GM21717 (cell line): Measurements from ENCODE around the gene TM9SF4.
"Not testable (repeated sequence)": the region's sequence is repeated elsewhere in the genome, so short reads cannot be mapped to it uniquely, and the experiment has no call there.

ENCODE experiments used
- ATAC-seq: cut with Tn5 transposase; IDR thresholded peaks from one replicate; pipeline ENCODE4 v1.9.1; 2021; ENCODE audit warnings: mild to moderate bottlenecking, moderate library complexity; ENCODE audit not compliant: unreplicated experiment

Gene TM9SF4

GRCh38 chr20:32188376-32189122, 79.0 kb downstream of the TM9SF4 start:
- no peak for ATAC-seq

GRCh38 chr20:32189123-32189410, 79.6 kb downstream of the TM9SF4 start:
- ATAC-seq: no peak

- ATAC-seq: no peak
These were observed 80.4 kb downstream of the TM9SF4 start for GRCh38 chr20:32189691-32190615.

DNA sequence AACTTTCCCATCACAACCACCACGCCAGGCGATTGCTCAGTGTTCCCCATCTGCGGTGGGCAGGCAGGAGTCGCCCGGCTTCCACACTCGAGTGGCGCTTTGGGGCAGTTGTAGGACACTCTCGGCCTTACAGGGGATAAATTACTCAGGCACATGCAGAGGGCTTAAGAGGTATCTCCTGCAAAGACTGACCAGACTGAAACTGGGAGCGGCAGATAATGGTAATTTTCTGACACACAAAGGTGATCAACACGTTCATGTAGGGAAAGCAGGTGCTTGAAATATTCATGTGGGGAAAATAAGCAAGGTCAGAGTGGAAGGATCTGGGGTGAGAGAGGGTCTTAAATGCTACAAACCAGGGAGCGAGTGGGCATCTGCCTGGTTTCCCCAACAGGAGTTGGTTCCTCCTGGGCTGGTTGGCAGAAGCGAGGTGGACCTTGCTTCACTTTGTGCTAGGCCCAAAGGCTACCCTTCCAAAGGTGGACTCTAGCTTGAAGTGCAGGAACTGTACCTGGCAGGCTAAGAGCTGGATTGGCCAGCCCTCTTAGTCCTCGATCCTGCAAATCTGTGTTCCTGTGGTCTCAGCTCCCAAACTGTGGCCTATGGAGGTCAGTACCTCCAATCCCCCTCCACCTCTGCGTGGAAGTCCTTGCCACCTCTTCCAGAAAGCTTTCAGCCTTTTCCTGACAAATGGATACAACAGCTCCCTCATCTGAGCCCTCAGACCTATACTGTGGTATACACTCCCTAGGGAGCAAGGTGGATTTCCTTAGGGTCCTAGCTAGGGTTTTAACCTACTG, 81.3 kb downstream of the TM9SF4 start:
- no peak for ATAC-seq

DNA sequence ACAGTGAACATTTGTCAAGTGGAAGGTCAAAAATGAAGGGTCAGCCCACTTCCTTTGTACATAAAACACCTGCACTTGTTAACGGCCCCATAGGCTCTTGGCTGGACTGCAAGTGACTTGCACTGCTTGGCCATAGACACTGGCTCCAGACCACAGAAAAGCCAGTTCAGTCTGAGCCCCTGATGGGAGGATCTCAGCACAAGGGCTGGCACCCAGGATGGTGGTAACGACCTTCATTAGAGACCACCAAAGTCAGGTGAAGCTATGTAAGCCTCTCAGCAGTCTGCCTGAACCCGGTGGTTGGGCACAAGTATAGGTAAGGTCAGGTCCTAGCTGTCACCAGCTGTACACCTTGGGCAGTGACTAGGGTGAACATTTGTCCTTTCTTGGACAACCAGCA, 81.9 kb downstream of the TM9SF4 start:
- ATAC-seq: no peak

- ATAC-seq: no peak
These were observed 82.4 kb downstream of the TM9SF4 start for GRCh38 chr20:32191873-32192272.

DNA sequence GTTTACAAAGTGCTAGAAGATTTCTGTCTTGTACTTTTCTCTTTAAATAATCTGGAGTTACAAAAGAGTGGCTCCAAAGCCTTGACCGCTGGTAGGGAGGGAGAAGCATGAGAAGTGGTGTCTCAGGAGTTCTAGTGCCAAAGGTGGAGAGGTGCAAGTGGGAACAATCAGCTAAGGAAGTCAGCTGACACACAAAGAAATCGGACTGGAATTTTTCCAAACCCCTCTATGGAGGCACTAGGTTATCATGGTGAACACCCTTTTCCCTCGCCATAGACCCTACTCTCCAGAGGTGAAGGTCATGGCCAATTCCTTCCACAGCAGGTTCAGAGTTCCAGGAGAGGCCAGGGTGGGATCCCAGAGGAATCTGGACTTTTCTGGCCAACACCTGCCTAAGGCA, 83.2 kb downstream of the TM9SF4 start:
- no peak for ATAC-seq

DNA sequence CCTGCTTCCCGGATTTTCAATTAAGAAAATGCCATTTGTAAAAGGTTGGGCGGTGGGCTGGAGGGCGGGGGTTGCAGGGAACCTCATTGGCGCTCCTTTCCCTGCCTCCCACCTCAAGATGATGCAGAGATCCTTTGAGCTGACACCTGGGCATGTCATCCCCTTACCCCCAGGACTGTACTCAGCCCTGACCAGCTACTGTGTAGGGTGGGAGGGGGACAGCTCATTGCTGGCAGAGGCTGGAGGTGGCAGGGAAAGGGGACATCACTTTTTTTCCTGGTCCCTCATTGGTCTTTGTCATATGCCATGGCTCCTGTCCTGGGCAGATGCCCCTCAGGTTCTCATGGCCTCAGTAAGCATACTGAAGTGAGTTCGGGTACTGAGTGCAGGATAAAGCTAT, 83.8 kb downstream of the TM9SF4 start:
- not testable (repeated sequence) for ATAC-seq

- no peak for ATAC-seq
These were observed 84.5 kb downstream of the TM9SF4 start for GRCh38 chr20:32193996-32194395.

DNA sequence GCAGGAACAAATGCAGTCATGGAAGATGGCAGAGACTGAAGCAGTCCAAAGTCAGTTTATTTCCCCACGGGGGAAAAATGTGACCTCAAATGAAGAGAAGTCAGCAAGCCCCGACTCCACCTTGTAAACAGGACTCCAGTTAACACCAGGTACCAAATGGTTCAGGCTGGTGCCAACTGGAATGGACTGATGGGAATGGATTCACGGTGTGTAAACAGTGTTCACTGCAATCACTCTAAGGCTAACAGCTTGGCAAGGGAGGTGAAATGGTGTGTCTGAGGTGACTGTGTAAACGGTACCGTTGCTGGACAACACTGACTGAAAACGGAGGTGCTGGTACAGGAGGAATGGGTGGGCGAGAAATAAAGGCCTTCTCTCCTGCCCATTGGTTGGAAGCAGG, 86.1 kb downstream of the TM9SF4 start:
- ATAC-seq: no peak

DNA sequence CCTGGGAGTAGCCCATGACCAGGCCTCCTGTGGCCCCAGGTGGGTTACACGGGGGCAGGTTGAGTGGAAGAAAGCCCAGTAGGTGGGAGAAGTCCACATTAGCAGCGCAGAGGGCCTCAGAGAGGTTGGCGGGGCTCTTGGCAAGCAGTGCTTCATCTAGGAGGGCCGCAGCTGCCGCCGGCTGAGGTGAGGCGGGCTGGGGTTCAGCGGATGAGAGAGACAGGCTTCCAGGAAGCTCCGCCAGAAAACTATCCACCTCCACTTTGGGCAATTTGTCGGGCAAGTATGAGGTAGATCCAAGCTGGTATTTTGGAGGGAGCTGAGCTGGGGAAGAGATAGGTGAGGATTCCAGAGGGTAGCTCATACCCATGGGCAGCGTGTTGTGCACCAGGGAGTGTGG, 87.1 kb downstream of the TM9SF4 start:
- ATAC-seq: not testable (repeated sequence)

GRCh38 chr20:32197136-32197535, 87.6 kb downstream of the TM9SF4 start:
- ATAC-seq: not testable (repeated sequence)

DNA sequence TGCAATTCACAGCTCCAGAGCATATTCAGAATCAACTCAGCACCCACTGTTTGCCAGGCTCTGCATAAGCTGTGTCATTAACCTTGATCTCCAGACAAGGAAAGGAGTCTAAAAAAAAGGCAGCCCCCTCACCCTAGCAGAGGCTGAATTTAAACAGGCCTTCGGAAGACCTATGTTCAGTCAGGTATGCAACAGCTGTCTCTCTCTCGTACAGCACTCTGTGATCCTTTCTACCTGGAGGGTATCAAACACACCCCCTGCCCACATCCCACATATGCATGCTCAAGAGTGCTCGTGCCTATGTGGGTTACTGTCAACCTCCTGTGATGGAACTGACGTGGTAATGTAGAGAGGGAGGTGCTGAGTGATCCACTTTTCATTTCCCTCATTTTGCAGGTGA, 89.5 kb downstream of the TM9SF4 start:
- ATAC-seq: no peak

DNA sequence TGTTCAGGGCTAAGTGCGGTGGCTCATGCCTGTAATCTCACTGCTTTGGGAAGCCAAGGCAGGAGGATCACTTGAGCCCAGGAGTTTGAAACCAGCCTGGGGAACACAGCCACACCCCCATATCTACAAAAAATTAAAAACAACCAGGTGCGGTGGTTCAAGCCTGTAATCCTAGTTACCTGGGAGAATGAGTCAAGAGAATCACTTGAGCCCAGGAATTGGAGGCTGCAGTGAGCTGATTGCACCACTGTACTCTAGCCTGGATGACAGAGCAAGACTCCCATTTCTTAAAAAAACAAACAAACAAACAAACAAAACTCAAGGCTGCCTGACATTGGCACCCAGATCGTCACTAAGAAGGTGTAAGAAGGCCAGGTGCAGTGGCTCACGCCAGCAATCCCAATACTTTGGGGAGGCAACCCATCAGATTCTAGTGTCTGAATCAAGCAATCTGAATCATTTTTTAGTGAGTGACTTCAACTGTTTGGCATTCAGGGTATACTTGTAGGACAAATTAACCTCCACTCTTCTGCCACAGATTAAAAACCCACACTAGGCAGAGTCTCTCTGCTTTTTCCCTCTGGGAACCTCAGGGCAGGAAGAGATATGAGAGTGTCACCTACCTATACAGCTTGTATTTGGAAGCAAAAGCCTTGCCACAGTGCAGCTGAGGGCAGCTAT, 91.9 kb downstream of the TM9SF4 start:
- ATAC-seq: no peak

- ATAC-seq: no peak
These were observed 92.5 kb downstream of the TM9SF4 start for GRCh38 chr20:32201977-32202363.

DNA sequence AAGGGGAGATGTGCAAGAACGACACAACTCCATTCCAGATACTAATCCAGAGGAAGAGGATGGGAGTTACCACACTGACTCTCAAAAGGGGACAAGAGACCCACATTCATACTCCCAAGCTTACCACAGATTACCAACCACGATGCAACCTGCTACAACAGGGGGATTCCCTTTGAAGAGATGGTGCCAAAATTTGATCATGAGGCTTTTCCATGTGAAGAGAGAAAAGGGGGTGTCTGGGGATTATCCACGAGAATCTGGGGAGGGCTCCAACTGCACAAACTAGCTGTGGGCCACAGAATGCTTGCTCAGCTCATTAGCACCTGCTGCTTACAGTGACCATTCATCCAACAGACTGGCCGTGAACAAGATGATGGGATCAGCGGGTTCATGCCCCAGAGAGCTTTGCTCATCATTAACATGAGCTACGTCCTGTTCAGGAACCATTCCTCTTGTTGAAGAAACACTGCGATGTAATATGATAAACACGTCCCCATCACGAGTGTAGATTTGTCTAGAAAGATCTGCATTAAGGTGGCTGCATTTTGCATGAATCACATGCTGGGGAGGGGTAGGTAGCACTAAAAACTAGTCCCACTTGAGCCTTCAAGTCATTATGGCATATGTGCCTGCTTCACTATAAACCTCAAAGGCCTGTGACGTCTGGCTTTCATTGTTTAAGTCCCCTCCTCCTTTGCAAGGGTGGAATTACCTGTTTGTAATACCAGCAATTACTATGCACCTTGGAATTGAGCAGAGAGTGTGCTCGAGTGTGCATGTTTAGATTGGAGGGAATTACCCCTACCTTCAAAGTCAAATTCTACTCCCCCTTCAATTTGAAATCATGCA, 94.1 kb downstream of the TM9SF4 start:
- no peak for ATAC-seq

DNA sequence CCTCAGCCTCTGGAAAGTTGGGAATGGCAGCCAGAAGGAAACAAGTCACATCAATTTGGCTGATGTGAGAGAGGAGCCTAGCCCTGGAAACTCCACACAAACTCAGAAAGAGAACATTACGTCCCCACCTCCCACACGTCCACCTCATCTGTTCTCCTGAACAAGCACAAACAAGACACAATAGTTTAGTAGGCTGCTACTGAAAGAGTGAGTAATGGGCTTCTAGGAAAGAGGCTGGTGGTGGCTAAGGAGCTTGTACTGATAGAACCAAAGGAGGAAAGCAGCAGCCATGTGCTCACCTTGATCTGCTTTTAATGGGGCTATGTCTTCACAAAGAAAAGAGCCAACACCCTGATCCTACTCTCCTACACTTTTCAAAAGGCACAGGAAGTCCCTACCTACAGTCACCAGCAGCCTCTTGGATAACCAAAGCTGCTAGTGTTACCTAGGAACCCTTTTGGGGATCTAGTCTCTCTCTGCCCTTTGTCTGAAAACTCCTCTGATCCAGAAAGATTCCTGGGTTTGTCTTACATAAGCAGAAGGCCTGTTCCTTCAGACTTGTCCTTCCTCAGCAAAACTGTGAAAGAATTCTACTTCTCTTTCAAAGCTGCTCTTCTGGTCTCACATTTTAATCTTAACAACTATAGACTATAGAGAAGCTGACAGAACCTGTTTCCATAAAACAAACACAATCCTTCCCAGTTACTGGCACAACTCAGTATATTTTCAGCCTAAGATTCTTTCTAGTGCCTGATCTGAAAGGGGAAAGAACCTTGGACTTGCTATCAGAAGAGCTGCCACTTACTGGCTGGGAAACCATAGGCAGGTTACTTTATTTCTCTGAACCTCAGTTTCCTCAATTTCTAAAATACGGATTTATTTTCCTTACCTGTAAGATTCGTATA, 94.9 kb downstream of the TM9SF4 start:
- ATAC-seq: no peak

GRCh38 chr20:32205110-32205842, 95.8 kb downstream of the TM9SF4 start:
- ATAC-seq: no peak
